WTC11 (cell line): ENCODE results near the gene SCAND1. TPM values are rescaled to one million over a fixed set of nuclear protein-coding genes. Genes with fewer than 3 reads are reported as not detected.
A peak's percentile ranks its signal among the peaks of the same experiment; 100 is the strongest.

Experiments used
- ATAC-seq: fragments of 200-7000 bp; cut with Tn5 transposase; 2 replicates; pipeline ENCODE4 v1.10.0; 2021; ENCODE audit warnings: mild to moderate bottlenecking, moderate library complexity
- CTCF ChIA-PET: fragments of 300-600 bp; sonication (Branson Sonifier 250); formaldehyde crosslinking; loops from one replicate; lab custom pipeline; 2021; ENCODE audit warnings: antibody characterized with exemption; lab: Charles Lee
- POLR2A ChIA-PET: fragments of 350-600 bp; sonication (Branson Sonifier 250); formaldehyde crosslinking; loops from one replicate; lab custom pipeline; 2021; ENCODE audit warnings: antibody characterized with exemption; lab: Charles Lee
- DNase-seq: peaks from one replicate; pipeline ENCODE4 v3.0.0; 2021; ENCODE audit warnings: low spot score
- H3K27ac Mint-ChIP-seq: 2 replicates; pipeline ENCODE4 v1.8.0; 2021; ENCODE audit warnings: mixed read lengths
- H3K27me3 Mint-ChIP-seq: 2 replicates; pipeline ENCODE4 v1.8.0; 2021; ENCODE audit warnings: low read depth, mild to moderate bottlenecking, moderate library complexity, mixed read lengths
- H3K36me3 Mint-ChIP-seq: 2 replicates; pipeline ENCODE4 v1.8.0; 2021; ENCODE audit warnings: mixed read lengths
- H3K4me1 Mint-ChIP-seq: 2 replicates; pipeline ENCODE4 v1.8.0; 2022; ENCODE audit warnings: mixed read lengths
- H3K4me3 Mint-ChIP-seq: 2 replicates; pipeline ENCODE4 v1.8.0; 2021; ENCODE audit warnings: mild to moderate bottlenecking, moderate library complexity, mixed read lengths
- H3K9me3 Mint-ChIP-seq: 2 replicates; pipeline ENCODE4 v1.8.0; 2021; ENCODE audit warnings: mixed read lengths
- CREM ChIP-seq: sonication (generic); formaldehyde crosslinking; IDR thresholded peaks from 2 replicates; pipeline ENCODE4 v1.8.1; 2022; ENCODE audit warnings: mild to moderate bottlenecking, missing genetic modification reagents, moderate library complexity
- GRHL2 ChIP-seq: fragments of 250-450 bp; sonication (Bioruptor Pico); IDR thresholded peaks from 2 replicates; pipeline ENCODE4 v1.8.0; 2022; ENCODE audit warnings: mild to moderate bottlenecking, moderate library complexity; ENCODE audit not compliant: insufficient replicate concordance, severe bottlenecking
- HMGA2 ChIP-seq: fragments of 250-450 bp; sonication (Bioruptor Pico); IDR thresholded peaks from 2 replicates; pipeline ENCODE4 v1.4.0; 2021; ENCODE audit warnings: mild to moderate bottlenecking, moderate library complexity
- NFATC4 ChIP-seq: fragments of 250-450 bp; sonication (Bioruptor Pico); IDR thresholded peaks from 2 replicates; pipeline ENCODE4 v1.9.0; 2021; ENCODE audit warnings: mild to moderate bottlenecking
- NR1H2 ChIP-seq: sonication (generic); formaldehyde crosslinking; IDR thresholded peaks from 2 replicates; pipeline ENCODE4 v1.9.0; 2021; ENCODE audit warnings: mild to moderate bottlenecking, moderate library complexity, missing genetic modification reagents
- NR3C1 ChIP-seq: sonication (generic); formaldehyde crosslinking; conservative IDR thresholded peaks from 2 replicates; pipeline ENCODE4 v1.8.1; 2023; ENCODE audit warnings: low read depth, mild to moderate bottlenecking, missing genetic modification reagents
- SP1 ChIP-seq: sonication (generic); formaldehyde crosslinking; conservative IDR thresholded peaks from 2 replicates; pipeline ENCODE4 v1.8.1; 2022; ENCODE audit warnings: missing genetic modification reagents
- ZNF263 ChIP-seq: sonication (generic); formaldehyde crosslinking; IDR thresholded peaks from 2 replicates; pipeline ENCODE4 v1.8.1; 2022; ENCODE audit warnings: low read depth, mild to moderate bottlenecking, moderate library complexity, missing genetic modification reagents
- ZNF317 ChIP-seq: sonication (generic); formaldehyde crosslinking; IDR thresholded peaks from 2 replicates; pipeline ENCODE4 v1.8.1; 2023; ENCODE audit warnings: low read depth, mild to moderate bottlenecking, moderate library complexity, missing genetic modification reagents, borderline replicate concordance
- ZNF423 ChIP-seq: fragments of 250-450 bp; sonication (Bioruptor Pico); IDR thresholded peaks from 2 replicates; pipeline ENCODE4 v2.1.2; 2022; ENCODE audit warnings: mild to moderate bottlenecking, moderate library complexity
- total RNA-seq: library from RNA; stranded (reverse); gene quantifications from 3 replicates; pipeline ENCODE4 v1.2.3, GENCODE V29; 2021
- TF ChIP-seq, protein P1 (sequence below): sonication (generic); formaldehyde crosslinking; IDR thresholded peaks from 2 replicates; pipeline ENCODE4 v1.8.1; 2022; ENCODE audit warnings: low read depth, mild to moderate bottlenecking, moderate library complexity, missing genetic modification reagents, borderline replicate concordance
- TF ChIP-seq, protein P2 (sequence below): fragments of 250-450 bp; sonication (Bioruptor Pico); IDR thresholded peaks from 2 replicates; pipeline ENCODE4 v2.1.2; 2022; ENCODE audit warnings: mild to moderate bottlenecking, moderate library complexity
- TF ChIP-seq, protein P3 (sequence below): sonication (generic); formaldehyde crosslinking; IDR thresholded peaks from 2 replicates; pipeline ENCODE4 v1.8.1; 2023; ENCODE audit warnings: mild to moderate bottlenecking, moderate library complexity, missing genetic modification reagents
- TF ChIP-seq, protein P4 (sequence below): sonication (generic); formaldehyde crosslinking; IDR thresholded peaks from 2 replicates; pipeline ENCODE4 v1.8.1; 2023; ENCODE audit warnings: mild to moderate bottlenecking, missing genetic modification reagents, borderline replicate concordance
- TF ChIP-seq, protein P5 (sequence below): fragments of 200-600 bp; IDR thresholded peaks from 2 replicates; pipeline ENCODE4 v1.8.0; 2022; ENCODE audit warnings: antibody characterized with exemption
- TF ChIP-seq, protein P6 (sequence below): sonication (generic); formaldehyde crosslinking; IDR thresholded peaks from 2 replicates; pipeline ENCODE4 v1.8.0; 2022; ENCODE audit warnings: mild to moderate bottlenecking, missing genetic modification reagents
- TF ChIP-seq, protein P7 (sequence below): fragments of 250-450 bp; sonication (Bioruptor Pico); IDR thresholded peaks from 2 replicates; pipeline ENCODE4 v1.9.0; 2021; ENCODE audit warnings: mild to moderate bottlenecking, borderline replicate concordance
- TF ChIP-seq, protein P8 (sequence below): sonication (generic); formaldehyde crosslinking; IDR thresholded peaks from 2 replicates; pipeline ENCODE4 v1.8.1; 2022; ENCODE audit warnings: mild to moderate bottlenecking, moderate library complexity, missing genetic modification reagents
- TF ChIP-seq, protein P9 (sequence below): sonication (generic); formaldehyde crosslinking; IDR thresholded peaks from 2 replicates; pipeline ENCODE4 v1.8.0; 2022; ENCODE audit warnings: mild to moderate bottlenecking, missing genetic modification reagents

SCAND1 gene
- total RNA-seq, 1 experiment from 2014 or later: 103 TPM

DNA sequence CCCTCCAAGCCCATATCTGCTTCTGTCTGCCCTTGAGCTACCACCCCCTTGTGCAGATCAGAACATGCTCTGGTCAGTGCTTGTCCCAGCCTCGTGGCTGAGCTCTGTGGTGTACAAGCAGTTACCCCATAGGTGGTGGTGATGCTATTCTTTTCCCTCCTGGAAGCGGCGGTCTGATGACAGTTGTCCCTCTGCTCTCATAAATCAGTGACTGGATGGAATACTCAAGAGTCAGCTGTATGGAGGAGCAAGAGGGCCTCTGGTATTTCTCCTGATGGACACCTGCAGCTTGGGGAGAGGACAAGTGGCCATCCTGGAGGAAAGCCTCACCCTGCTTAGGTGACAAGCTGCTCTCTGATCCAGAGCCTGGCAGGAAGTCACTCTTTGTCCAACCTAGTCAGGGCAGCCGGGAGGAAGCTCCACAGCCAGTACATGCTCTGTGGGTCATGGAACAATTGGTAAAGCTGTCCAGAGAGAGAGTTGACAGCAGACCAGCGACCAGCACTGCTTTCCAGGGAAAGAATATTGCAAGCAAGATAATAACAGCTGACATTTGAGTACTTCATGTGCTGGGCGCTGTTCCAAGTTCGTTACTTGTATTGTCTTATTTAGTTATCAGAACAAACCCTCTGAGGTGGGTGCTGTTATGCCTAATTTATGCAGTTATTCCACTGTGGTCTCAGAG is 47.1 kb downstream of the SCAND1 start:
- ATAC-seq: no peak
- POLR2A ChIA-PET: no interaction called here

More for the DNA sequence above, 47.1 kb downstream of the SCAND1 start:
- Mint-ChIP-seq H3K4me1 (peaks cover 29% of the 10 kb centered on the region), H3K9me3 (0 out of 2 replicates have a peak, but pooled peaks cover 4% of the 10 kb centered on the region), H3K36me3 (peaks cover 33% of the 10 kb centered on the region), H3K27ac (peak overlapping the region; percentile 95), H3K4me3 (no peak overlapping the region), H3K27me3 (no peaks in the 10 kb centered on the region)
- no peak for DNase-seq
- TF ChIP-seq HMGA2 (CRISPR knock-in tag) (no peak), NR1H2 (CRISPR knock-in tag) (no peak), ZNF423 (CRISPR knock-in tag) (no peak), ZNF317 (CRISPR knock-in tag) (no peak), GRHL2 (CRISPR knock-in tag) (no peak), CREM (no peak), SP1 (CRISPR knock-in tag) (no peak), NFATC4 (CRISPR knock-in tag) (no peak), ZNF263 (no peak), NR3C1 (CRISPR knock-in tag) (no peak)
- TF ChIP-seq, protein P1, sequence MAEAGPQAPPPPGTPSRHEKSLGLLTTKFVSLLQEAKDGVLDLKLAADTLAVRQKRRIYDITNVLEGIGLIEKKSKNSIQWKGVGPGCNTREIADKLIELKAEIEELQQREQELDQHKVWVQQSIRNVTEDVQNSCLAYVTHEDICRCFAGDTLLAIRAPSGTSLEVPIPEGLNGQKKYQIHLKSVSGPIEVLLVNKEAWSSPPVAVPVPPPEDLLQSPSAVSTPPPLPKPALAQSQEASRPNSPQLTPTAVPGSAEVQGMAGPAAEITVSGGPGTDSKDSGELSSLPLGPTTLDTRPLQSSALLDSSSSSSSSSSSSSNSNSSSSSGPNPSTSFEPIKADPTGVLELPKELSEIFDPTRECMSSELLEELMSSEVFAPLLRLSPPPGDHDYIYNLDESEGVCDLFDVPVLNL (CRISPR knock-in tag): no peak
- TF ChIP-seq, protein P2, sequence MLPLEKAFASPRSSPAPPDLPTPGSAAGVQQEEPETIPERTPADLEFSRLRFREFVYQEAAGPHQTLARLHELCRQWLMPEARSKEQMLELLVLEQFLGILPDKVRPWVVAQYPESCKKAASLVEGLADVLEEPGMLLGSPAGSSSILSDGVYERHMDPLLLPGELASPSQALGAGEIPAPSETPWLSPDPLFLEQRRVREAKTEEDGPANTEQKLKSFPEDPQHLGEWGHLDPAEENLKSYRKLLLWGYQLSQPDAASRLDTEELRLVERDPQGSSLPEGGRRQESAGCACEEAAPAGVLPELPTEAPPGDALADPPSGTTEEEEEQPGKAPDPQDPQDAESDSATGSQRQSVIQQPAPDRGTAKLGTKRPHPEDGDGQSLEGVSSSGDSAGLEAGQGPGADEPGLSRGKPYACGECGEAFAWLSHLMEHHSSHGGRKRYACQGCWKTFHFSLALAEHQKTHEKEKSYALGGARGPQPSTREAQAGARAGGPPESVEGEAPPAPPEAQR: no peak
- TF ChIP-seq, protein P3, sequence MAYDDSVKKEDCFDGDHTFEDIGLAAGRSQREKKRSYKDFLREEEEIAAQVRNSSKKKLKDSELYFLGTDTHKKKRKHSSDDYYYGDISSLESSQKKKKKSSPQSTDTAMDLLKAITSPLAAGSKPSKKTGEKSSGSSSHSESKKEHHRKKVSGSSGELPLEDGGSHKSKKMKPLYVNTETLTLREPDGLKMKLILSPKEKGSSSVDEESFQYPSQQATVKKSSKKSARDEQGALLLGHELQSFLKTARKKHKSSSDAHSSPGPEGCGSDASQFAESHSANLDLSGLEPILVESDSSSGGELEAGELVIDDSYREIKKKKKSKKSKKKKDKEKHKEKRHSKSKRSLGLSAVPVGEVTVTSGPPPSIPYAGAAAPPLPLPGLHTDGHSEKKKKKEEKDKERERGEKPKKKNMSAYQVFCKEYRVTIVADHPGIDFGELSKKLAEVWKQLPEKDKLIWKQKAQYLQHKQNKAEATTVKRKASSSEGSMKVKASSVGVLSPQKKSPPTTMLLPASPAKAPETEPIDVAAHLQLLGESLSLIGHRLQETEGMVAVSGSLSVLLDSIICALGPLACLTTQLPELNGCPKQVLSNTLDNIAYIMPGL (CRISPR knock-in tag): no peak
- TF ChIP-seq, protein P4, sequence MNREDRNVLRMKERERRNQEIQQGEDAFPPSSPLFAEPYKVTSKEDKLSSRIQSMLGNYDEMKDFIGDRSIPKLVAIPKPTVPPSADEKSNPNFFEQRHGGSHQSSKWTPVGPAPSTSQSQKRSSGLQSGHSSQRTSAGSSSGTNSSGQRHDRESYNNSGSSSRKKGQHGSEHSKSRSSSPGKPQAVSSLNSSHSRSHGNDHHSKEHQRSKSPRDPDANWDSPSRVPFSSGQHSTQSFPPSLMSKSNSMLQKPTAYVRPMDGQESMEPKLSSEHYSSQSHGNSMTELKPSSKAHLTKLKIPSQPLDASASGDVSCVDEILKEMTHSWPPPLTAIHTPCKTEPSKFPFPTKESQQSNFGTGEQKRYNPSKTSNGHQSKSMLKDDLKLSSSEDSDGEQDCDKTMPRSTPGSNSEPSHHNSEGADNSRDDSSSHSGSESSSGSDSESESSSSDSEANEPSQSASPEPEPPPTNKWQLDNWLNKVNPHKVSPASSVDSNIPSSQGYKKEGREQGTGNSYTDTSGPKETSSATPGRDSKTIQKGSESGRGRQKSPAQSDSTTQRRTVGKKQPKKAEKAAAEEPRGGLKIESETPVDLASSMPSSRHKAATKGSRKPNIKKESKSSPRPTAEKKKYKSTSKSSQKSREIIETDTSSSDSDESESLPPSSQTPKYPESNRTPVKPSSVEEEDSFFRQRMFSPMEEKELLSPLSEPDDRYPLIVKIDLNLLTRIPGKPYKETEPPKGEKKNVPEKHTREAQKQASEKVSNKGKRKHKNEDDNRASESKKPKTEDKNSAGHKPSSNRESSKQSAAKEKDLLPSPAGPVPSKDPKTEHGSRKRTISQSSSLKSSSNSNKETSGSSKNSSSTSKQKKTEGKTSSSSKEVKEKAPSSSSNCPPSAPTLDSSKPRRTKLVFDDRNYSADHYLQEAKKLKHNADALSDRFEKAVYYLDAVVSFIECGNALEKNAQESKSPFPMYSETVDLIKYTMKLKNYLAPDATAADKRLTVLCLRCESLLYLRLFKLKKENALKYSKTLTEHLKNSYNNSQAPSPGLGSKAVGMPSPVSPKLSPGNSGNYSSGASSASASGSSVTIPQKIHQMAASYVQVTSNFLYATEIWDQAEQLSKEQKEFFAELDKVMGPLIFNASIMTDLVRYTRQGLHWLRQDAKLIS (CRISPR knock-in tag): no peak
- TF ChIP-seq, protein P5, sequence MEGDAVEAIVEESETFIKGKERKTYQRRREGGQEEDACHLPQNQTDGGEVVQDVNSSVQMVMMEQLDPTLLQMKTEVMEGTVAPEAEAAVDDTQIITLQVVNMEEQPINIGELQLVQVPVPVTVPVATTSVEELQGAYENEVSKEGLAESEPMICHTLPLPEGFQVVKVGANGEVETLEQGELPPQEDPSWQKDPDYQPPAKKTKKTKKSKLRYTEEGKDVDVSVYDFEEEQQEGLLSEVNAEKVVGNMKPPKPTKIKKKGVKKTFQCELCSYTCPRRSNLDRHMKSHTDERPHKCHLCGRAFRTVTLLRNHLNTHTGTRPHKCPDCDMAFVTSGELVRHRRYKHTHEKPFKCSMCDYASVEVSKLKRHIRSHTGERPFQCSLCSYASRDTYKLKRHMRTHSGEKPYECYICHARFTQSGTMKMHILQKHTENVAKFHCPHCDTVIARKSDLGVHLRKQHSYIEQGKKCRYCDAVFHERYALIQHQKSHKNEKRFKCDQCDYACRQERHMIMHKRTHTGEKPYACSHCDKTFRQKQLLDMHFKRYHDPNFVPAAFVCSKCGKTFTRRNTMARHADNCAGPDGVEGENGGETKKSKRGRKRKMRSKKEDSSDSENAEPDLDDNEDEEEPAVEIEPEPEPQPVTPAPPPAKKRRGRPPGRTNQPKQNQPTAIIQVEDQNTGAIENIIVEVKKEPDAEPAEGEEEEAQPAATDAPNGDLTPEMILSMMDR: no peak
- TF ChIP-seq, protein P6, sequence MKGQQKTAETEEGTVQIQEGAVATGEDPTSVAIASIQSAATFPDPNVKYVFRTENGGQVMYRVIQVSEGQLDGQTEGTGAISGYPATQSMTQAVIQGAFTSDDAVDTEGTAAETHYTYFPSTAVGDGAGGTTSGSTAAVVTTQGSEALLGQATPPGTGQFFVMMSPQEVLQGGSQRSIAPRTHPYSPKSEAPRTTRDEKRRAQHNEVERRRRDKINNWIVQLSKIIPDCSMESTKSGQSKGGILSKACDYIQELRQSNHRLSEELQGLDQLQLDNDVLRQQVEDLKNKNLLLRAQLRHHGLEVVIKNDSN (CRISPR knock-in tag): no peak
- TF ChIP-seq, protein P7, sequence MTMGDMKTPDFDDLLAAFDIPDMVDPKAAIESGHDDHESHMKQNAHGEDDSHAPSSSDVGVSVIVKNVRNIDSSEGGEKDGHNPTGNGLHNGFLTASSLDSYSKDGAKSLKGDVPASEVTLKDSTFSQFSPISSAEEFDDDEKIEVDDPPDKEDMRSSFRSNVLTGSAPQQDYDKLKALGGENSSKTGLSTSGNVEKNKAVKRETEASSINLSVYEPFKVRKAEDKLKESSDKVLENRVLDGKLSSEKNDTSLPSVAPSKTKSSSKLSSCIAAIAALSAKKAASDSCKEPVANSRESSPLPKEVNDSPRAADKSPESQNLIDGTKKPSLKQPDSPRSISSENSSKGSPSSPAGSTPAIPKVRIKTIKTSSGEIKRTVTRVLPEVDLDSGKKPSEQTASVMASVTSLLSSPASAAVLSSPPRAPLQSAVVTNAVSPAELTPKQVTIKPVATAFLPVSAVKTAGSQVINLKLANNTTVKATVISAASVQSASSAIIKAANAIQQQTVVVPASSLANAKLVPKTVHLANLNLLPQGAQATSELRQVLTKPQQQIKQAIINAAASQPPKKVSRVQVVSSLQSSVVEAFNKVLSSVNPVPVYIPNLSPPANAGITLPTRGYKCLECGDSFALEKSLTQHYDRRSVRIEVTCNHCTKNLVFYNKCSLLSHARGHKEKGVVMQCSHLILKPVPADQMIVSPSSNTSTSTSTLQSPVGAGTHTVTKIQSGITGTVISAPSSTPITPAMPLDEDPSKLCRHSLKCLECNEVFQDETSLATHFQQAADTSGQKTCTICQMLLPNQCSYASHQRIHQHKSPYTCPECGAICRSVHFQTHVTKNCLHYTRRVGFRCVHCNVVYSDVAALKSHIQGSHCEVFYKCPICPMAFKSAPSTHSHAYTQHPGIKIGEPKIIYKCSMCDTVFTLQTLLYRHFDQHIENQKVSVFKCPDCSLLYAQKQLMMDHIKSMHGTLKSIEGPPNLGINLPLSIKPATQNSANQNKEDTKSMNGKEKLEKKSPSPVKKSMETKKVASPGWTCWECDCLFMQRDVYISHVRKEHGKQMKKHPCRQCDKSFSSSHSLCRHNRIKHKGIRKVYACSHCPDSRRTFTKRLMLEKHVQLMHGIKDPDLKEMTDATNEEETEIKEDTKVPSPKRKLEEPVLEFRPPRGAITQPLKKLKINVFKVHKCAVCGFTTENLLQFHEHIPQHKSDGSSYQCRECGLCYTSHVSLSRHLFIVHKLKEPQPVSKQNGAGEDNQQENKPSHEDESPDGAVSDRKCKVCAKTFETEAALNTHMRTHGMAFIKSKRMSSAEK (CRISPR knock-in tag): no peak
- TF ChIP-seq, protein P8, sequence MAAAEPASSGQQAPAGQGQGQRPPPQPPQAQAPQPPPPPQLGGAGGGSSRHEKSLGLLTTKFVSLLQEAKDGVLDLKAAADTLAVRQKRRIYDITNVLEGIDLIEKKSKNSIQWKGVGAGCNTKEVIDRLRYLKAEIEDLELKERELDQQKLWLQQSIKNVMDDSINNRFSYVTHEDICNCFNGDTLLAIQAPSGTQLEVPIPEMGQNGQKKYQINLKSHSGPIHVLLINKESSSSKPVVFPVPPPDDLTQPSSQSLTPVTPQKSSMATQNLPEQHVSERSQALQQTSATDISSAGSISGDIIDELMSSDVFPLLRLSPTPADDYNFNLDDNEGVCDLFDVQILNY (CRISPR knock-in tag): no peak
- TF ChIP-seq, protein P9, sequence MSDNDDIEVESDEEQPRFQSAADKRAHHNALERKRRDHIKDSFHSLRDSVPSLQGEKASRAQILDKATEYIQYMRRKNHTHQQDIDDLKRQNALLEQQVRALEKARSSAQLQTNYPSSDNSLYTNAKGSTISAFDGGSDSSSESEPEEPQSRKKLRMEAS (CRISPR knock-in tag): no peak
- CTCF ChIA-PET: interaction anchor here (1.0 to 2.5 kb wide), 5 partner anchors 23 to 288 kb away, joined by 3 to 14 read pairs (median 8); partner anchors contain the start of gene SCAND1
